AG08395 (cell line): Measurements from ENCODE around the gene TBC1D8.

Experiments
- DNase-seq: peaks from one replicate; pipeline ENCODE4 v3.0.0; 2012; ENCODE audit warnings: mixed read lengths, low spot score

The TBC1D8 gene

DNA sequence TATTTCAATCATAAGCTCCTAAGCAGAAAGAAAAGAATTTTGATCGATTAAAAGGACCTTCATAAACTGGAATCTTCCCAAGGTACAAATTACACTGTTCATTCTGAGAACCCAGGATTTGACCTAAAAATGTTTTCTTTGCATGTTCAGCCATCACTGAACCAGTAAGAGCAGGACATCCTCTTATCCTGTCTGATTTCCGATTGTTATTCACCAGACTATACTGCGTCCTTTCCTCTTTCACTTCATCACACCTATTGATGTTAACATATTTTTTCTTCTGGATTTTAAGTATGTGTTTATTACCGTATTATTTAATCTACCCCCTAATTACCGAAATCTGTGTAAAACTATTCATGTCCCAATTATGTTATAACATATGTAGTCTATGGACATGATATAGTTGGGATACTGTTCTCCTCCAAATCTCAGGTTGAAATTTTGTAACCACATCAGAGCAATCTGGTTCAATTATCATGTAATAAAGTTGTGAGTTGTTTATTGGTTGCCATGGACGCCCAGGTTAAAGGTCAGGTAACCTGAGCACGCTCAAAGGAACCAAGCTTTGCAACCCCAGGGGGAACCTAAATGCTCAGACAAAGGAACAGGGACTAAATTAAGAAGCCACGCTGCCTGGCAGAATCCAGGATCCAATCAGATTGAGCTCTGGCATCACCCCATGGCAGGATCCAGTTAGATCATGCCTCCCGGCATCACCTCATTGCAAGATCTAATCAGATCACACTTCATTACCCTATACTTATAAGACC is 11.6 kb upstream of the TBC1D8 start:
- no peak for DNase-seq

DNA sequence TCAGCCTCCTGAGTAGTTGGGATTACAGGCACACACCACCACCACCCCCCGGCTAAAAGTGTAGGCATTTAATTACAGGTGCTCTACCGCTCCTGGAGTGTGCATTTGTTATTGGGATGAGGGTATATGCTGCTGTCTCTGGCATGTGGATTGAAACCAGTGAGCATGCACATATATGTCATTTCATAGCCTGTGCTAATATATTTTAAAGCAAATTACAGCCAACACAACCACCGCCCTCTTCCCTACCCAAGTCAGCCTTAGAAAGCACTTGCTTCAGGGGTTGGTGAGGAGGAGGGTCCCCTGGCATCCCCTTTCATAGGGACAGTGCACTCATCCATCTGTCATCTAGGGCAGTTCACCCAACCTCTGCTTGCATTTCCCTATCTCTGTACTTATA is 10.5 kb upstream of the TBC1D8 start:
- DNase-seq: no peak

DNA sequence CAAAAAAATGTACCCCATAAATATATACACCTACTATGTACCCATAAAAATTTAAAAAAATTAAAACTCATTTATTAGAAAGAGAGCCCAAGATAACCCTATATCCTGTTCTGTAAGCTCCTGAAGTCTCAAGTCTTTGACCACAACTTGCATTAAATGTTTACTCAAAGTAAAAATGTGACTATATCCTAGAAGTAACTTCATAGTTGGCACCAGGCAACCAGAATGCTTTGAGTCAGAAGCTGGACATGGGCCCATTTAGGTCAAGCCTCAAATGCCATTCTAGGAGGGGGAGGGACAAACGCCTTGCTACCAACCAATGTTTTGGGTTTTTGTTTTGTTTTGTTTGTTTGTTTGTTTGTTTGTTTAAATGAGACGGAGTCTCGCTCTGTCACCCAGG is 9.3 kb upstream of the TBC1D8 start:
- DNase-seq: peak; percentile 79

DNA sequence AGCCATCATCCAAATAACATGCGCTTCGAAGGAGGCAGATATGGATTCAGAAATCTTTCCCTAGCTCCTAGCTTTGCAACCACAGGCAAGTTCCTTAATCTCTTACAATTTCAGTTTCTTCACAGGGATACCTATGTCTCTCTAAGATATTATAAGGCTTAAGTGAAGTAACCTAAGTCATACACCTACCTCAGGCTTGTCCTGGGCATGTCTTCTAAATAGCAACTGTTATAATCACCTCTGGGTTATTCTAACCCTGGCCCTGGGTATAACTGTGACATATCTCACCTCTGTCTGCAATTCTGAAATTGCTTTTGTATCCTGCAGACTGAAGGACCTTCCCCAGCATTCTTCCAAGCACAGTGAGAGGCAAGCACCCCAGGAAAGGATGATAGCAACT is 8.3 kb upstream of the TBC1D8 start:
- no peak for DNase-seq

DNA sequence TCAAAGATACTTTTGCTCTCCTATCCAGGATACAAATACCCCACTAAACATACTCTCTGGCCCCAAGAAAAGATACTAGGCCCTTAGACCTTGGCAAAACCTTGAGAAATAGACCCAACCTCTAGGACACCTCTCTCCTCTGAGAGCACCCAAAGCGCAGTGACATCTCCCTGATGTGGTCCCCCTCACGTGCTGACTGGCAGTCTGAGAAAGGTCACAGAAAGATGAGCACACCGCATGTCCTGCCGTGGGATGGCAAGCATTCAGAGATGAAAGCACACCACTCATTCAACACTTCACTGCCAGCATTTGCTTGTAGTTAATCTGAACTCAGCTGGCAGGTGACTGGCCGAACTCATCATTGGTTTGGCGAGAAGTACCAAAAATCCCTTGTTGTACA is 6.1 kb upstream of the TBC1D8 start:
- no peak for DNase-seq

DNA sequence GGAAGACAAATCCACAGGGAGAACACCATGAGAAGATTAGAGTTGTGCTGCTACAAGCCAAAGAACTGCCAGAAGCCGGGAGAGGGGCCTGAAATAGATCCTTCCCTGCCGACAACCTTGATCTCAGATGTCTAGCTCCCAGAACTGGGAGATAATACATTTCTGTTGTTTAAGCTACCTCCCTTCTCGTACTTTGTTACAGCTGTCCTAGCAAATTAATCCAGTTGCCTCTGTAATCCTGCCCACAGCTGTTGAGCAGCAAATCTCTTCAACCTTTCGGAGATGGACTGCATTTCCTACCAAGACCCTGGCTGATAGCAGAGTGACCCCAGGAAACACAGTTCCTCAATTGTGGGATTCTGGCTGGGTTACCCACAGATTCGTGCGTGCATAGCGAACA is 2.6 kb upstream of the TBC1D8 start:
- DNase-seq: no peak

DNA sequence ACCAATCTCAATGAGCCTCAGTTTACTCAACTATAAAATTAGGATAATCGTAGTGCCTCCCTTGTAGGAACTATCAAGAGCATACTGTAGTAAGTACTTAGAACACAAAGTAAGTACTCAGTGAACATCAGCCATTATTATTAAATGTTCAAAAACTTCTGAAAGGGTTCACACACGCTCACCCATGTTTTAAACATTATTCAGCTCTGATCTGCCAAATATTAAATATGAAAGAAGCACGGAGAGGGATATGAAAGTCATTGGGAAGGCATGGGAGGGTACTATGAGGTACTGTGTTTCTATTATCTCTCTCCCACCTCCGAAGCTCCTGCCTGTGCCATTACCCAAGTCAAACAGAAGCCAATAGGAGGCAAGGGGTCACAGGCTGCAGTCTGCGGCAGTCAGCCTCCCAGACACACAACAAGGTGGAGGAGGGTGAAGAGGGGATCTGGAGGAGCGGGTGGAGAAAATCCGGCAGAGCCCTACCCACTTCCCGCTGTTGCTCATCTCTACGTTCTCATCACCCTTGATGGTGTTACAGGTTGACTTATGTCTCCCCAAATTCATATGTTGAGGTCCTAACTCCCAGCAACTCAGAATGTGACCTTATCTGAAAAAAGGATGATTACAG is 2.0 kb upstream of the TBC1D8 start:
- DNase-seq: no peak

DNA sequence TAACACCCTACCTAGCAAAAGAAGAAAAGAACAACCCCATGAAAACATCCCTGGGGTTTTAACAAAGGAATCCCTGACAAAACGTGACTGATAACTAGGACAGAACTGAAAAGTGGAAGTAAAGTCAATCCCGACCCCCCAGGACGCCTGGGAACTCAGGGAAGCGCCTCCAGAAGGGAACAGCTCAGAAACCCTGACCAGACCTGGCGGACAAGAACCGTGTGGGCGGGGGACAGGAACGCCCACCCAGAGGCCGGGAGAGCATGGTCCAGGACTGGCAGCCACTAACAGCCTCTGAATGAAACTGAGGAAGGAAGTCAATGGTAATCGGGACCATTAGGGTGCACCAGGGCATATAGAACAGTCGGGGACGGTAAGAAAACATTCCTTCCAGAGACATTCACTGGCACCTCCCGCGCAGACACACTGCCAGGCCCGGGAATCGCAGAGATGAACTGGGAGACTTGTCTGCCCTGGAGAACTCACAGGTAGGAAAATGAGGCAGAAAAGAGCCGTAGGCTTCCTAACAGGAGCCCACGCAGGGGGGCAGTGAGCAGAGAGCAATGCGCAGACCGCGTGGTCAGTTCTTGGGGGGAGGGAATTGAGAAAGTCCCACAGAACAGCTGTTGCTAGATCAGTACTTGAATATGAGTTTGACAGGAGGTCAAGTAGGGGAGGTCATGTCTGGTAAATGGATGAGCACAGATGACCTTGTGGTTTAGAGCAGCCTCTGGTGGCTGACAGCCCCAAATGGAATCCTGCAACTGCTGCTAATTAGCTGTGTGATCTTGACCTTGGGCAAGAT is 1.3 kb upstream of the TBC1D8 start:
- DNase-seq: peak; percentile 70

DNA sequence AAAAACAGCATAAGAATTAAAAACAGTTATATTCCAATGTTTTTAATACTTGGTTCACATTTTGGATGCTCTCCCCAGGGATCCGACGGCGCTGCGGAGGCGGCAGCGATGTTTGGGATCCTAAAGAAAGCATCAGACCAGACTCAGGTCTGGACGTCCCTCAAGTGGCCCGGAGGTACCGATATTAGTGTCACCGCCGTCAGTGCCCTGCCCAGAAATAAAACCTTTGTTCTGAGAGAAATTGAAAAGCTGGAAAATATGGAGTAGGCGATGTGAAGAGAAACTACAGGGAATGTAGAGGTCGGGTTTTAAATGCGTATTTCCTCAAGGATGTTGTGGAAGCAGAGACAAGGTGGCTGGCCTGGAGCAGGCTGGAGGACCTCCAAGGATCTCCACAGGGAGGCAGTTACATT is 683 bp upstream of the TBC1D8 start:
- no peak for DNase-seq

DNA sequence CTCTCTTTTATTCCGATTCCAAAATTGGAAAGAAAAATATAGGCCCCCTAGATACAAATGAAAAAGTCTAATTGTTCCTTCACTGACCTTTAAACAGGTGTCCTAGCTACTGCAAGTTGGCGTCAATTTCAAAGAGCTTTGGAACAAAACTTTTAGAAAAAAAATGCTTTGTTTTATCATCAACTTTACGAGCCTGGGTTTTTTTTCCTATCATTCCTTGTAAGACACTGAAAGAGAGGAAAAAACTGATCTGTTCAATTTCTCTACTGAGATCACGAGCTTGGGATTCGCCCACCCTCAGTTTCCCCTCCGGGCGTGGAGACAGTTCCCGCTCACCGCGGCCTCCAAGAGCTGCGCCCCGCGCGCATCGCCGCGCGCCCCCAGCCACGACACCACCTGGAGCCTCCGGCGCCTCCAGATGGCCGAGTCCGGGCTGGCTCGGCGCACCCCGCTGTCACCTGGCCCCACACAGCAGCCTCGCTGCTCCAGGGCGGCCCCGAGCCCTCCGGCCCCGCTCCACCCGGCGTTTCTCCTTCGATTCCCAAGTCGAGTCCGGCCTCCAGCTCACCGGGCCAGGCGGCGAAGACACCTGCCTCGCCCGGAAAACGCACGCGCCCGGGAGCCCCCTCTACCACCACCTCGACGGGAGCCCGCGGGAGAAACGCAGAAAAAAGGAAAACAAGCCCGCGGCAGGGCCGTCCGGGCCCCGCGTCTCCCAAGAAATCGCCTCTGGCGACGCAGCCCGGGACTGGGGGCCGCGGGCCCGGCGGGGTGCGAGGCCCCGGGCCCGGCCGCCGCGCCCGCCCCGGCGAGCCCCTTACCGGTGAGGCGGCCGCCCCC is 656 bp downstream of the TBC1D8 start:
- peak; percentile 23 for DNase-seq

DNA sequence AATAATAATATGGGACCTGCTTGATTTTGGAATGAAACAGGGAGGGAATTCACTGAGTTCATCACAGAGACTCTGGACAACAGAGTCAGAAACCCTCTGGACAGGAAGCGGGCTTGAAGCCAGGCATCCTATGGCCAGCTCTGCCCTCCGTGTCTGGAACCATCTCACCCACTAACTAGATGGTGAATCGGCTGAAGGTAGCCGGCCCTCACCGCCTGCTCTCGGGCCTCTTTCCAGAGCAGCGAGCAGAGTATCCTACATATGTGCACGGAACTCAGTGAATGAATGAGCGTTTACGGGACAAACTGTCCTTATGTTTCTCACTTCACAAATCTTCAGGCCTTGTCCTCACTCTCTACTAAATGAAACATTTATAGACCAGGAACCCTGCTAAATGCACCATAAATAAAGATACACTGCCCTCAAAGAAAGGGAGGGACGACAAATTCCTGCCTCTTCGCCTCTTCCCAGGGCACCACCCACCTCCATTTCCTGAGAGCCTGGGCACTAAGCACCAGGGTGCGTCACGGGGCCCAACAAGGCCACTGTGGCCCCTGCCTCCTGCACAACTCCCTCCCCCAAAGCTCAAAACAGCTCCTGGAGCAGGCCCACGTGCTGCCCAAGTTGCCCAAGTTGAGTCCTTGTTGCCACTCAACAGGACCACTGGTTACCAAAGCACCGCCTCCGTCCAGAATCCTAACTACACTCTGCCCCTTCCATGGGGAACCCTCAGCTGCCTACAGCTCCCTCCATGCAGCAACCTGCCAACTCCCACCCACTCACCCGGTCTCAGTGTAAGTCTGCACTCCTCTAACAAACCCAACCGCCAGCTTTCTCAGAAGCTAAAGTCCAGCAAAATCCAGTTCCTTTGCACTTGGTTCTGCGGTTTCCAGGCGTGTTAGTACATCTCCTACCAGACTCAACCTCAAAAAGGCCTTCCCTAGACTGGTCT is 1.7 kb downstream of the TBC1D8 start:
- no peak for DNase-seq

DNA sequence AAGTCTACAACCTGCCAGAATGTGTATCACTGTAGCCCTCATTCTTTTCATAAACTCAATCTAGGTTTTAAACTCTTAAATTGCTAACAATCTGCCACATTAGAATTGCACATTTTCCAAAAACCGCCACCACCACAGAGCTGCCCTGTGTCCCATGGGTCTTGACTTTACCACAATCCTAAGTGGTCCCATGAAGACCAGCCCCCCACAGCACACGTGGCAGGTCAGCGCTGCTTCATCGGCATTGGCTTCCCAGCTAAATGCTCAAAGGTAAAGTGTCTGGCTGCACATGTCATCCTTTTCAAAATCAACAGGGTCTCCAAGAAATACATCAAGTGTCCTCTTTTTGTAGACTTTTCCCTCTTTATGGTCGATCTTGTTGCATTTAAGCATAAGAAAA is 2.4 kb downstream of the TBC1D8 start:
- DNase-seq: no peak

DNA sequence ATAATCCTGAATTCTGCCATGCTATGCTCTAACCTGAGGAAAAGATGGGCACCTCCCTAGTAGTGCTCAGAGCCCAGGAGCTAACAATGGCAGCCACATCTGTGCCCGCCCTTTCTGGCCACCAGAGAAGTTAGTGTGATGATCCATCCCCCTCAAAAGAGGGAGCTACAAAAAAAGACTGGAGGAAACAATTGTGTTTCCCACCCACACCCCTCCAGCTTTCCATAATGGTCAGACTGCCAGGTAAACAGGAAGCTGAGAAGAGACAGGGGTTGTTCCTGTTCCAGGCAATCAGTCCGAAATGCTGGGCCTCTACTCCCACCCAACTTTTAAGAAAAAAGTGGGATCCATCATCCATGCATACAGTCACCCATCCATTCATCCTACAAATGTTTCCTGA is 3.2 kb downstream of the TBC1D8 start:
- DNase-seq: no peak

DNA sequence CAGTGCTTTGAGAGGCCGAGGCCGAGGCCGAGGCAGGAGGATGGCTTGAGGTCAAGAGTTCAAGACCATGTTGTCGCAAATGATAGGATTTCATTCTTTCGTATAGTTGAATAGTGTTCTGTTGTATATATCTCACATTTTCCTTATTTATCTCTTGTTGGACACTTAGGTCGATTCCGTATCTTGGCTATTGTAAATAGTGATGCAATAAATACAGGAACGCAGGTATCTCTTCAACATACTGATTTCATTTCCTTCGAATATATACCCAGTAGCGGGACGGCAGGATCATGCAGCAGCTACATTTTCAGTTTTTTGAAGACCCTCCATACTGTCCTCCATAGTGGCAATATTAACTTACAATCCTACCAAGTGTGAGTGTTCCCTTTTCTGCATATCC is 4.1 kb downstream of the TBC1D8 start:
- DNase-seq: no peak

DNA sequence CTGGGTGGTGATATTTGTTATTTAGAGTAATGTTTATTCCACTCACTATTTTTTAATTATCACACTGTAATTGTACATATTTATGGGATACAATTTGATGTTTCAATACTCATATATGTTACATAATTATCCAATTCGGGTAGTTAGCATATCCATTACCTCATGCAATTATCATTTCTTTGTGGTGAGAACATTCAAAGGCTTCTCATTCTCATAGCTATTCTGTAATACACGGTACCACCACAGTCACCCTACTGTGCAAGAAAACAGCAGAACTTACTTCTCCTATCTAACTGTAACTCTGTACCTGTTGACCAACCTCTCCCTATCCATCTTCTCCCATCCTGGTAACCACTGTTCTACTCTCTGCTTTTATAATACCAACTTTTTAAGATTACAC is 4.6 kb downstream of the TBC1D8 start:
- DNase-seq: no peak

DNA sequence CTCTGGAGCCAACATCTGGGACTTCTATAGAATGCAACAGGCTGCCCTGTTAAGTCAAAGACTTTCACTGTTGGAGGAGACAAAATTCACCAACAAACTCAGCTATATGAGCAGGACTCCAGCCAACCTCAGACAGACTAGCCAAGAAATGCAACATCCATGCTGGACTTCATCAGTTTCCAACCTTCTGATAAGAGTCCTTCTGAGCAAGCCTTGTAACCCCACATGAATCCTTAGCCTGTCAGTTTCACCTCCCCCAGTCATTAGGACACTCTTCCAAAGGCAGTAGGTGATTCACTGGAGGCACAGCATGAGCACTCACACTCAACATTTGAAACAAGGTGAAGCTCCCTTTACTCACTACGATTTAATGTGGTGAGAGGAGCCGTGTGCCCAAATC is 5.8 kb downstream of the TBC1D8 start:
- DNase-seq: no peak

DNA sequence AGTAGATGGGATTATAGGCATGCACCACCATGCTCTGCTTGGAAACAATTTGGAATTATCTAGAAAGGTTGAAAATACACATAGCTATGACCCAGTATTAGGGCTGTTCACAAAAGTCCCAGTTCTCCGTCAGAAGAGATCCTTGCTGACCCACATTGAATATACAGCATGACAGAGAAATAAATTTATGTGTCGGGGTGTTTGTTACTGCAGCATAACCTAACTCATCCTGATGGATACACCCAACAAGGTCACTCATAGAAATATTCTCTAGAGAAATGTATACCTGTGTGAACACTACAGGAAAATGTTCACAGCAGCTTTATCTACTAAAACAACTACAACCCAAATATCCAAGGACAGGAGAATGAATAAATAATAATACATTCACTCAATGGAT is 9.0 kb downstream of the TBC1D8 start:
- no peak for DNase-seq

DNA sequence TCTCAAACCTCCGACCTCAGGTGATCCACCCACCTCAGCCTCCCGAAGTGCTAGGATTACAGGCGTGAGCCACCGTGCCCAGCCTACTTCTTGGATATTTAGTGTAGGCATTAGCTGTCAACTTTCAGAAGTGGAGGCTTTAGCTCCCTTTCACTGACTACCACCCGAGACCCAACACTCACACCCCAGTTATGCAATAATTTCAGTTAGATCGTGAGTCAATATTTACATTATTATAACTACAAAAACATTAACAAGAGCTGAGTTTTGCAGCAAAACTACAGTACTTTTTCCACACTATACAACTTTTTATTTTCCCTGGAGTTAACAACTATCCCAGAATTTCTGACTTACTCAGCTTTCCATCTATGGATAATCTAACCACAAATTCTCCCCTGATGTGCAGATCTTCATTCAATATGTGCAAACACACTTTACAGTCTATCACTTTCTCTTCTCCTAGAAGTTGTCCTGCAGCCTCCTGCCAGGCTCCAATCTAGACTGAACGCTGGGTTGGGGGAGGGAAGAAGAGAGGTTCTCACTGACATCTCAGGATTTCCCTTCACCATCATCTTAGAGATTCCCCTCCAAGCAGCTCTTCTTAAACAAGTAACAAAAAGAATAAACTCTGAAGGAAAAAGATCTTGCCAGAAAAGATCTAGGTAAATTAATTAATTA is 10.1 kb downstream of the TBC1D8 start:
- no peak for DNase-seq

DNA sequence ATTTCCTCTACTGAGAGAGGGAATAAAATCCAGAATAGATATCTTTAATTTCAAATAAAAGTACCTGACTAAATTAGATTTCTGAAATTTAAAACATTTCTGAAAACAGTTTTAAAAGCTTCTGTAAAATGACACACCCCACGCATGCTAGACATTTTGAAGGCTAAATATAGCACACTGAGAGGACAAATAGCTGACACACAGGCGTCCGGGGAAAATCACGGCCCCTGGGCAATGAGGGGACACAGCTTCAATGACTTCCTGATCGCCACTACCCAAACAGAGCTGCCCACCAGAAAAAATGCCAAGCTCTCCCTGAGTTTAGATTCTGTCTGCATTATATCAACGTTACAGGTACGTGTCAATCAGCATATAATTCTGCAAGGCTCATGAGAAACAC is 10.9 kb downstream of the TBC1D8 start:
- DNase-seq: no peak

DNA sequence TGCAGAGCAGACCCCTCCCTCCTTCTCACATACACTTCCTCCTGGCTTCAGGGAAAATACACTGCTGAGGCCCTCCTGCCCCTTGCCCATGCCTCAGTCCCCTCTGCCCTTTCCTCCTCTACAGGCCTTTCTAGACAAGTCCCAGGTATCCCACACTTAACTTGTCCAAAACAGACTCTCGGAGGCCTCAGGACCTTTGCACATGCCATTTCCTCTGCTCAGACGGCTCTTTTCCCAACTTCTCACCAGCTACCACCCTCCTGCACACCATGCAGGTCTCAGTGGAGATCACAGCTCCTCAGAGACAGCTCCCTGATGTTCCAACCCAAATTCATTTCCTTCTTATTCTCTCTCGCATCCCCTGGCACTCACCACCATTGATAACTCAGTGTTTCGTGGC is 11.7 kb downstream of the TBC1D8 start:
- DNase-seq: no peak
